Measurements from ENCODE around the gene GUCY1A1. TPM values are rescaled to one million over a fixed set of nuclear protein-coding genes. Genes with fewer than 3 reads are reported as not detected.

Gene GUCY1A1
- total and polyA plus RNA-seq, 2 of the 4 experiments (the other 2 are of a cell fraction), result 0.19 to 0.54 TPM

DNA sequence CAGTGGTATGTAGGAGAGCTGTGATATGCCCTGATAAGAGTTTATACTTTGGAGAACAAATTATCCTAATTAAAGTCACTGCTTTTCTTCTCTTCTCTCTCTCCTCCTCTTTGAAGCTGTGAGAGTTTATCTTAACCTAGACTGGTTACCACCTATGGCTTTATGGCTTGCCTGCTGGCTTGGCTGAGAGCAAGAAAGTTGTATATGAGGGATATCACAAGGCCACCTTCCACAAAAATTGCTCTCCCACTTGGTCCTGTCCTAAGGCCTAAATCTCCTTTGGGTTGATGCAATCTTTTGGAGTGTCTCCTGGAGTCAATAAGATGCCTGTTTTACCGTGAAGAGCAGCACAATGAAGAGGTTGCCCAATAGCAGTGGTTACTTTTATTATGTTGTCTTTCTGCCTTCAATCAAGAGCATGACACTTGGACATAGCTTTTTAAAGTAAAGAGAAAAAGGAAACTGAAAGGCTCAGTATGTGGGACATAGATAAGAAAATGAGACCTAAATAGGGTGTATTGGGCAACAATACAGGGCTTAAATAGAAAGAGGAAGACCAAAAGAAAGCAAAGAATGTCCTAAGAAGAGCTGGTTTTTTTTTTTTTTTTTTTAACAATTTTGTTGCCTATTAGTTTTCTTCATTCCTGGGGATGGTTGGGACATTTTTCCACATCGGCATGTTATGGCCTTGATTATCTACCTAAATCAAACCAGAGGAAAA, 9.2 kb downstream of the GUCY1A1 start:
- no peak overlapping the region for H3K9ac ChIP-seq (ENCODE audit: low read depth, low read length)
- H3K18ac ChIP-seq (ENCODE audit: low read depth, low read length), result no peak overlapping the region
- H2AK5ac ChIP-seq (ENCODE audit: low read depth, low read length), result no peak overlapping the region
- no peak overlapping the region for H3K27ac ChIP-seq (ENCODE audit: insufficient read depth, low read length)
- H2BK20ac ChIP-seq (ENCODE audit: low read depth, low read length), result no peak overlapping the region
- dilution Hi-C loops (cut with HindIII; ENCODE audit: low sequenced_read_pairs, unreplicated experiment) (no loop called here), in situ Hi-C loops (cut with MboI; ENCODE audit: low sequenced_read_pairs) (no loop called here), intact Hi-C loops (cut with micrococcal nuclease) (no loop called here)
- no peaks in the 10 kb centered on the region for H3K36me3 ChIP-seq (ENCODE audit: control insufficient read depth, insufficient read depth, low read length)
- H2BK15ac ChIP-seq (ENCODE audit: low read depth, low read length), result no peak overlapping the region
- no peaks in the 10 kb centered on the region for H4K20me1 ChIP-seq (ENCODE audit: insufficient read depth, low read length)
- no peak overlapping the region for H3K23ac ChIP-seq (ENCODE audit: low read depth, low read length)
- no peak for TF ChIP-seq POLR2A (IDR thresholded peaks at IDR 0.05; ENCODE audit: low read depth, low read length)
- TF ChIP-seq CEBPB (IDR thresholded peaks at IDR 0.05; ENCODE audit: low read depth, low read length), result no peak
- no peak for TF ChIP-seq NFE2L2 (IDR thresholded peaks at IDR 0.05; ENCODE audit: low read depth, low read length)
- TF ChIP-seq MAZ (IDR thresholded peaks at IDR 0.05; ENCODE audit: borderline replicate concordance, low read depth, low read length), result no peak
- TF ChIP-seq USF2 (IDR thresholded peaks at IDR 0.05; ENCODE audit: low read depth, low read length), result no peak
- no peak for TF ChIP-seq MXI1 (IDR thresholded peaks at IDR 0.05; ENCODE audit: borderline replicate concordance, low read depth, low read length)
- TF ChIP-seq RFX5 (IDR thresholded peaks at IDR 0.05; ENCODE audit: low read depth, low read length), result no peak
- TF ChIP-seq CHD1 (IDR thresholded peaks at IDR 0.05; ENCODE audit: low read depth, low read length), result no peak
- TF ChIP-seq RAD21 (IDR thresholded peaks at IDR 0.05; ENCODE audit: low read length), result no peak
- no peak for TF ChIP-seq BHLHE40 (IDR thresholded peaks at IDR 0.05; ENCODE audit: low read depth, low read length)
- TF ChIP-seq FOS (IDR thresholded peaks at IDR 0.05; ENCODE audit: low read depth, low read length), result no peak
- TF ChIP-seq, protein P1, sequence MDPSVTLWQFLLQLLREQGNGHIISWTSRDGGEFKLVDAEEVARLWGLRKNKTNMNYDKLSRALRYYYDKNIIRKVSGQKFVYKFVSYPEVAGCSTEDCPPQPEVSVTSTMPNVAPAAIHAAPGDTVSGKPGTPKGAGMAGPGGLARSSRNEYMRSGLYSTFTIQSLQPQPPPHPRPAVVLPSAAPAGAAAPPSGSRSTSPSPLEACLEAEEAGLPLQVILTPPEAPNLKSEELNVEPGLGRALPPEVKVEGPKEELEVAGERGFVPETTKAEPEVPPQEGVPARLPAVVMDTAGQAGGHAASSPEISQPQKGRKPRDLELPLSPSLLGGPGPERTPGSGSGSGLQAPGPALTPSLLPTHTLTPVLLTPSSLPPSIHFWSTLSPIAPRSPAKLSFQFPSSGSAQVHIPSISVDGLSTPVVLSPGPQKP (IDR thresholded peaks at IDR 0.05; ENCODE audit: borderline replicate concordance, low read depth, low read length), result no peak
- TF ChIP-seq SMC3 (IDR thresholded peaks at IDR 0.05; ENCODE audit: low read depth, low read length), result no peak
- TF ChIP-seq, protein P2, sequence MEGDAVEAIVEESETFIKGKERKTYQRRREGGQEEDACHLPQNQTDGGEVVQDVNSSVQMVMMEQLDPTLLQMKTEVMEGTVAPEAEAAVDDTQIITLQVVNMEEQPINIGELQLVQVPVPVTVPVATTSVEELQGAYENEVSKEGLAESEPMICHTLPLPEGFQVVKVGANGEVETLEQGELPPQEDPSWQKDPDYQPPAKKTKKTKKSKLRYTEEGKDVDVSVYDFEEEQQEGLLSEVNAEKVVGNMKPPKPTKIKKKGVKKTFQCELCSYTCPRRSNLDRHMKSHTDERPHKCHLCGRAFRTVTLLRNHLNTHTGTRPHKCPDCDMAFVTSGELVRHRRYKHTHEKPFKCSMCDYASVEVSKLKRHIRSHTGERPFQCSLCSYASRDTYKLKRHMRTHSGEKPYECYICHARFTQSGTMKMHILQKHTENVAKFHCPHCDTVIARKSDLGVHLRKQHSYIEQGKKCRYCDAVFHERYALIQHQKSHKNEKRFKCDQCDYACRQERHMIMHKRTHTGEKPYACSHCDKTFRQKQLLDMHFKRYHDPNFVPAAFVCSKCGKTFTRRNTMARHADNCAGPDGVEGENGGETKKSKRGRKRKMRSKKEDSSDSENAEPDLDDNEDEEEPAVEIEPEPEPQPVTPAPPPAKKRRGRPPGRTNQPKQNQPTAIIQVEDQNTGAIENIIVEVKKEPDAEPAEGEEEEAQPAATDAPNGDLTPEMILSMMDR (conservative IDR thresholded peaks at IDR 0.05; ENCODE audit: low read depth, low read length), result no peak
- no peak for TF ChIP-seq RCOR1 (IDR thresholded peaks at IDR 0.05; ENCODE audit: insufficient replicate concordance, low read length)
- H3K4ac ChIP-seq (ENCODE audit: low read depth, low read length), result no peak overlapping the region
- no peak overlapping the region for H4K5ac ChIP-seq (ENCODE audit: low read depth, low read length)
- H2BK120ac ChIP-seq (ENCODE audit: low read depth, low read length), result no peak overlapping the region
- H3K9me1 ChIP-seq (ENCODE audit: insufficient read depth, low read length), result no peaks in the 10 kb centered on the region
- no peaks in the 10 kb centered on the region; the same call in 1 of the 2 replicates for H3K27me3 ChIP-seq (ENCODE audit: control insufficient read depth, insufficient read depth, low read length)
- H3K4me3 ChIP-seq (ENCODE audit: insufficient read depth, low read depth, low read length), result no peak overlapping the region
- CTCF ChIA-PET, result interaction anchor here (0.6 kb wide), 1 partner anchor 175 kb away, joined by 3 read pairs; no protein-coding TSS in a partner anchor
- peaks cover 2% of the 10 kb centered on the region; the same call in 1 of the 2 replicates for H3K9me3 ChIP-seq (ENCODE audit: control insufficient read depth, insufficient read depth, low read length)
- no CpG with 5 or more reads among the region's 2 CpGs for WGBS, 2 experiments (ENCODE audit: extremely low coverage in 2 of 2, insufficient read length in 1 of 2)
- H3K79me1 ChIP-seq (ENCODE audit: low read depth in 1 of 2, low read length in 2 of 2), result no peaks in the 10 kb centered on the region
- H4K8ac ChIP-seq (ENCODE audit: low read depth in 2 of 2, low read length in 2 of 2), result no peak overlapping the region
- no peak overlapping the region for H2BK5ac ChIP-seq (ENCODE audit: low read depth, low read length, poor library complexity, severe bottlenecking)
- BruUV-seq (replicated peaks), result no TSS peak
- H3K4me2 ChIP-seq (ENCODE audit: low read depth, low read length), result no peak overlapping the region
- DNase-seq (no peak), ATAC-seq (ENCODE audit: low read depth) (no peak)
- no peak overlapping the region for H2AK9ac ChIP-seq (replicated peaks; ENCODE audit: low read depth, low read length, poor library complexity)
- POLR2A ChIA-PET (ENCODE audit: unreplicated experiment), result no interaction called here
- H3K4me1 ChIP-seq (ENCODE audit: control insufficient read depth, insufficient read depth, low read length), result peaks cover 2% of the 10 kb centered on the region; the same call in 1 of the 2 replicates
- H2AFZ ChIP-seq (replicated peaks; ENCODE audit: low read length, poor library complexity), result no peak overlapping the region
- H4K91ac ChIP-seq (ENCODE audit: insufficient read depth, low read depth, low read length), result no peak overlapping the region
- H3K56ac ChIP-seq (ENCODE audit: extremely low read depth, insufficient read depth, low read length), result no peak overlapping the region
- no peak overlapping the region for H3K14ac ChIP-seq (replicated peaks; ENCODE audit: low read depth, low read length)
